DND-41 (cell line): Measurements from ENCODE around the gene ATXN2.

Experiments used
- ATAC-seq: fragments of 200-7000 bp; cut with Tn5 transposase; 3 replicates; pipeline ENCODE4 v1.9.1; 2021; ENCODE audit warnings: low read depth; ENCODE audit not compliant: insufficient read depth
- DNase-seq: peaks from one replicate; pipeline ENCODE4 v3.0.0-alpha.2; 2020
- H2AFZ ChIP-seq: 2 replicates; pipeline ENCODE4 v1.6.0; 2012; ENCODE audit warnings: low read depth, low read length
- H3K27ac ChIP-seq: 2 replicates; pipeline ENCODE4 v1.5.1; 2012; ENCODE audit warnings: low read length, inconsistent platforms
- H3K27me3 ChIP-seq: fragments of 200-600 bp; sonication (generic); 2 replicates; pipeline ENCODE4 v1.6.0; 2012; ENCODE audit warnings: low read length, mild to moderate bottlenecking, inconsistent platforms; ENCODE audit not compliant: insufficient read depth, poor library complexity
- H3K36me3 ChIP-seq: 2 replicates; pipeline ENCODE4 v1.5.1; 2012; ENCODE audit warnings: low read length, inconsistent platforms; ENCODE audit not compliant: insufficient read depth
- H3K4me1 ChIP-seq: 2 replicates; pipeline ENCODE4 v1.5.1; 2012; ENCODE audit warnings: mild to moderate bottlenecking, low read length; ENCODE audit not compliant: insufficient read depth
- H3K4me2 ChIP-seq: 2 replicates; pipeline ENCODE4 v1.6.0; 2012; ENCODE audit warnings: mild to moderate bottlenecking, moderate library complexity, low read length, inconsistent platforms; ENCODE audit not compliant: insufficient read depth
- H3K4me3 ChIP-seq, 2 experiments: fragments of 200-600 bp in 1 of 2; shearing (Covaris generic) in 1 of 2; 2 replicates each; pipeline ENCODE4 v1.5.1; 2012 to 2016; ENCODE audit warnings: inconsistent platforms in 2 of 2, low read length in 2 of 2, mild to moderate bottlenecking in 2 of 2, low read depth in 1 of 2, moderate library complexity in 1 of 2
- H3K79me2 ChIP-seq: 2 replicates; pipeline ENCODE4 v1.6.0; 2012; ENCODE audit warnings: low read length, inconsistent platforms; ENCODE audit not compliant: insufficient read depth
- H3K9ac ChIP-seq: 2 replicates; pipeline ENCODE4 v1.6.0; 2012; ENCODE audit warnings: low read depth, mild to moderate bottlenecking, inconsistent platforms, low read length, moderate library complexity
- H3K9me3 ChIP-seq: 2 replicates; pipeline ENCODE4 v1.5.1; 2012; ENCODE audit warnings: low read length, moderate library complexity, mild to moderate bottlenecking, inconsistent platforms; ENCODE audit not compliant: insufficient read depth, severe bottlenecking
- H4K20me1 ChIP-seq: 2 replicates; pipeline ENCODE4 v1.6.0; 2012; ENCODE audit warnings: low read length; ENCODE audit not compliant: insufficient read depth
- EZH2 ChIP-seq: IDR thresholded peaks from 3 replicates; pipeline ENCODE4 v1.6.1; 2012; ENCODE audit warnings: borderline replicate concordance, low read depth, mild to moderate bottlenecking, moderate library complexity, low read length, inconsistent platforms; ENCODE audit not compliant: severe bottlenecking
- TF ChIP-seq, protein P1 (sequence below): IDR thresholded peaks from 2 replicates; pipeline ENCODE4 v1.5.1; 2012; ENCODE audit warnings: borderline replicate concordance, low read length, moderate library complexity, mild to moderate bottlenecking; ENCODE audit not compliant: poor library complexity, severe bottlenecking; ENCODE audit errors: extremely low read depth

Gene ATXN2

DNA sequence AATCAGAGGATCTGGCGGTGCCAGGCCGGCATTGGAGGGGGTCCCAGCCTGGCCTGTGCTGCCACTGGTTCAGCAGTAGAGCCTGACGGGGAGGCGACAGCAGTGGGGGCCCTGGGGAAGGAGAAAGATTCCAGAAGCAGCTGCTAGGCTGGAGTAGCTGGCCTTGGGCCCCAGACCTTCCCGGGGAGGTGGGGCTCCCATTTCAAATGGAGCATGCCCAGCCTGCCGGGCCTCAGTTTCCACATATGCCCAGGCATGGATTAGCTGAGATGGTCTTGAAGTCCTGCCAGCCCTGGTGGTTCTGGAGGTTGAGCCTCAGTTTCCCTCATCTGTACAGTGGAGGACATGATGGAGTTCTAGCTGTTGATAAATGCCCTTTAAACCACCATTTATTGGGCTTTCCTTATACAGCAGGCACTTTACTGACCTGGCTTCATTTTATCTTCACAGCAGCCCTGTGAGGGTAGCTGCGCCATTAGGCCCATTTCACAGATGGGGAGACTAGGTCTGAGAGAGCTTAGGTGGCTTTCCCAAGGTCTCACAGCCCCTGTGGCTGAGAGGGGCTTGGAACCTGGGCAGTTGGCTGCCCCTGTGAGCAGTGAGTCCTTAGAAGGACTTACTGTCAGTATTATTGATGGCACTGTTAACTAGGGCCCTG lies 171.6 kb downstream of the ATXN2 start:
- ATAC-seq: no peak
- peaks cover 20% of the 10 kb centered on the region for H3K36me3 ChIP-seq
- no peaks in the 10 kb centered on the region; the same call in 1 of the 2 replicates for H3K4me1 ChIP-seq
- peaks cover 44% of the 10 kb centered on the region for H4K20me1 ChIP-seq
- no peaks in the 10 kb centered on the region for H3K27me3 ChIP-seq
- H3K4me3 ChIP-seq: no peak overlapping the region
- H3K9me3 ChIP-seq: no peaks in the 10 kb centered on the region
- DNase-seq: no peak
- H3K27ac ChIP-seq: no peak overlapping the region
- H3K4me2 ChIP-seq: no peak overlapping the region
- no peak overlapping the region for H2AFZ ChIP-seq
- peaks cover 42% of the 10 kb centered on the region for H3K79me2 ChIP-seq
- H3K9ac ChIP-seq: no peak overlapping the region
- no peak for TF ChIP-seq EZH2
- TF ChIP-seq, protein P1, sequence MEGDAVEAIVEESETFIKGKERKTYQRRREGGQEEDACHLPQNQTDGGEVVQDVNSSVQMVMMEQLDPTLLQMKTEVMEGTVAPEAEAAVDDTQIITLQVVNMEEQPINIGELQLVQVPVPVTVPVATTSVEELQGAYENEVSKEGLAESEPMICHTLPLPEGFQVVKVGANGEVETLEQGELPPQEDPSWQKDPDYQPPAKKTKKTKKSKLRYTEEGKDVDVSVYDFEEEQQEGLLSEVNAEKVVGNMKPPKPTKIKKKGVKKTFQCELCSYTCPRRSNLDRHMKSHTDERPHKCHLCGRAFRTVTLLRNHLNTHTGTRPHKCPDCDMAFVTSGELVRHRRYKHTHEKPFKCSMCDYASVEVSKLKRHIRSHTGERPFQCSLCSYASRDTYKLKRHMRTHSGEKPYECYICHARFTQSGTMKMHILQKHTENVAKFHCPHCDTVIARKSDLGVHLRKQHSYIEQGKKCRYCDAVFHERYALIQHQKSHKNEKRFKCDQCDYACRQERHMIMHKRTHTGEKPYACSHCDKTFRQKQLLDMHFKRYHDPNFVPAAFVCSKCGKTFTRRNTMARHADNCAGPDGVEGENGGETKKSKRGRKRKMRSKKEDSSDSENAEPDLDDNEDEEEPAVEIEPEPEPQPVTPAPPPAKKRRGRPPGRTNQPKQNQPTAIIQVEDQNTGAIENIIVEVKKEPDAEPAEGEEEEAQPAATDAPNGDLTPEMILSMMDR: no peak

DNA sequence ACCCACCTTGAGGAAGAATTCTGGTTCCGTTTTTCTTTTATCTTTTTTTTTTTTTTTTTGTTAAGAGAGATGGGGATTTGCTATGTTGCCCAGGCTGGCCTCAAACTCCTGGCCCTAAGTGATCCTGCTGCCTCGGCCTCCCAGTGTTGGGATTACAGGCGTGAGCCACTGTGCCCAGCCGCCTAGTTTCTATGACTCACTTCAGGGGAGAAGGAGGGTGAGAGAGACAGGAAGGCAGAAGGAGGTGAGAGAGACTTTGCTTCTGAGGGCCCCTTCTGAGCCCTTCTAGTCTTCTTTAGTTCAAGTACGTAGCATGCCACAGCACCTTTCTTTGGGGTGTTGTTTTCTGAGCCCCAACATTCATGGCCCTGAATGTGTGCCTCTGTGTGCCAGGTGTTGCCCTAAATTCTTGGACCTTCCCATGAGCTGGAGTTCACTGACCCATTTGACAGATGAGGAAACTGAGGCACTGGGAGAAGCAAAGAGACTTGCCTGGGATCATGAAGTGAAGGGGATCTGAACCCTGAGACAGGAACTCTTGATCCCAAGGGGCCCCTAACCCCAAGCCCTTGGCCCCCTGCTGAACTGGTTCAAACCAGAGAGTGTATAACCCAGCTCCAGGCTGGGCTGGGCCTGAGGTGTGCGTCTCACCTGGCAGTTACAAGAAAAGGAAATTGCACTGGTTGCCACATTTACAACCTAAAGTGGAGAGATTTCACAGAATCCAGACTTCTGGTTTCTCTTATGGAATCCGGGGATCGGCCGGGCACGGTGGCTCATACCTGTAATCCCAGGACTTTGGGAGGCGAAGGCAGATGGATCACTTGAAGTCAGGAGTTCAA lies 172.6 kb downstream of the ATXN2 start:
- no peak for ATAC-seq
- TF ChIP-seq, protein P1: no peak
- TF ChIP-seq EZH2: no peak
- no peak overlapping the region for H3K9ac ChIP-seq
- H3K27me3 ChIP-seq: no peaks in the 10 kb centered on the region
- H3K79me2 ChIP-seq: peaks cover 37% of the 10 kb centered on the region
- H3K4me2 ChIP-seq: no peak overlapping the region
- no peak overlapping the region for H2AFZ ChIP-seq
- H4K20me1 ChIP-seq: peaks cover 38% of the 10 kb centered on the region
- H3K27ac ChIP-seq: no peak overlapping the region
- H3K36me3 ChIP-seq: peaks cover 22% of the 10 kb centered on the region
- DNase-seq: no peak
- H3K9me3 ChIP-seq: no peaks in the 10 kb centered on the region
- no peak overlapping the region for H3K4me3 ChIP-seq
- H3K4me1 ChIP-seq: no peaks in the 10 kb centered on the region; the same call in 1 of the 2 replicates

- Histone ChIP-seq H3K27ac (no peak overlapping the region), H3K36me3 (peaks cover 31% of the 10 kb centered on the region), H3K4me1 (no peaks in the 10 kb centered on the region; the same call in 1 of the 2 replicates), H3K4me3 (no peak overlapping the region), H3K9me3 (no peaks in the 10 kb centered on the region), H3K79me2 (peaks cover 34% of the 10 kb centered on the region), H3K9ac (no peak overlapping the region), H3K4me2 (no peak overlapping the region), H3K27me3 (no peaks in the 10 kb centered on the region), H4K20me1 (peaks cover 35% of the 10 kb centered on the region), H2AFZ (no peak overlapping the region)
- ATAC-seq (no peak), DNase-seq (no peak)
- TF ChIP-seq, protein P1: no peak
- TF ChIP-seq EZH2: no peak
These were observed 173.5 kb downstream of the ATXN2 start for GRCh38 chr12:111425655-111426054.
